H1 (cell line): Measurements from ENCODE around the gene GIT1.

Experiments
- ATF2 ChIP-seq: IDR thresholded peaks from 2 replicates; pipeline ENCODE4 v1.6.1; 2012; ENCODE audit warnings: low read length, inconsistent platforms
- CBX5 ChIP-seq: fragments of 300-800, 300-1000 bp; sonication (generic); IDR thresholded peaks from 2 replicates; pipeline ENCODE4 v1.7.1; 2016; ENCODE audit warnings: antibody characterized with exemption, low read length, low read depth
- CEBPB ChIP-seq: IDR thresholded peaks from 2 replicates; pipeline ENCODE4 v1.6.1; 2012; ENCODE audit warnings: low read depth, low read length
- CTCF ChIP-seq, 3 experiments: IDR thresholded peaks; 1 replicate in 2 of 3; 2 replicates in 1 of 3; pipeline versions ENCODE4 v1.5.1 to v1.6.1; 2011; ENCODE audit warnings: low read length in 3 of 3, mild to moderate bottlenecking in 3 of 3, inconsistent platforms in 2 of 3, low read depth in 1 of 3, moderate library complexity in 1 of 3; ENCODE audit not compliant: insufficient read depth in 1 of 3; ENCODE audit errors: control extremely low read depth in 1 of 3
- EZH2 ChIP-seq: fragments of 200-600 bp; sonication (generic); IDR thresholded peaks from 2 replicates; pipeline ENCODE4 v1.7.1; 2012; ENCODE audit warnings: low read depth, mild to moderate bottlenecking, moderate library complexity, low read length, inconsistent platforms; ENCODE audit not compliant: severe bottlenecking
- GABPA ChIP-seq: IDR thresholded peaks from 2 replicates; pipeline ENCODE4 v1.6.1; 2011; ENCODE audit warnings: mild to moderate bottlenecking, low read length, moderate library complexity, borderline replicate concordance; ENCODE audit not compliant: insufficient read depth
- JUN ChIP-seq: IDR thresholded peaks from 2 replicates; pipeline ENCODE4 v1.6.1; 2011; ENCODE audit warnings: low read depth, mild to moderate bottlenecking, improper control_type of control experiment, low read length
- POLR2A ChIP-seq, 2 experiments: IDR thresholded peaks; 1 replicate in 1 of 2; 2 replicates in 1 of 2; pipeline ENCODE4 v1.6.1; 2011; ENCODE audit warnings: low read depth in 2 of 2, low read length in 2 of 2, mild to moderate bottlenecking in 2 of 2; ENCODE audit errors: control extremely low read depth in 1 of 2
- POLR2AphosphoS5 ChIP-seq: IDR thresholded peaks from 2 replicates; pipeline ENCODE4 v1.6.1; 2011; ENCODE audit warnings: low read depth, low read length
- SP1 ChIP-seq: IDR thresholded peaks from 2 replicates; pipeline ENCODE4 v1.6.1; 2011; ENCODE audit warnings: low read depth, low read length
- SP2 ChIP-seq: IDR thresholded peaks from 2 replicates; pipeline ENCODE4 v1.6.1; 2012; ENCODE audit warnings: mild to moderate bottlenecking, low read length, inconsistent platforms

- TF ChIP-seq CEBPB (no peak), EZH2 (no peak), CTCF (IDR thresholded peaks at IDR 0.05; ENCODE audit: control extremely low read depth in 1 of 3, insufficient read depth in 1 of 3, low read depth in 1 of 3, low read length in 3 of 3) (no peak), CBX5 (no peak), POLR2A (IDR thresholded peaks at IDR 0.05; ENCODE audit: control extremely low read depth in 1 of 2, low read depth in 2 of 2, low read length in 2 of 2) (no peak), ATF2 (no peak), GABPA (no peak), POLR2AphosphoS5 (no peak), SP2 (no peak), SP1 (no peak), JUN (no peak)
Measured at GRCh38 chr17:29546830-29547229, 42.6 kb downstream of the GIT1 start.
